Lower leg skin (tissue), 3 donors: ENCODE results near the gene RYR2.

Source experiments
- CTCF ChIP-seq, 3 donors: fragments of 450-650 bp; IDR thresholded peaks; one replicate each; pipeline ENCODE4 v1.5.1; 2016; ENCODE audit warnings: antibody characterized with exemption in 3 of 3, mild to moderate bottlenecking in 3 of 3, moderate library complexity in 2 of 3
- POLR2A ChIP-seq, 2 donors: fragments of 450-650 bp; IDR thresholded peaks; one replicate each; pipeline ENCODE4 v1.6.1; 2016 to 2017; ENCODE audit warnings: antibody characterized with exemption in 2 of 2, mild to moderate bottlenecking in 1 of 2, moderate library complexity in 1 of 2

- TF ChIP-seq CTCF (IDR thresholded peaks at IDR 0.05), result no peak
- TF ChIP-seq POLR2A (IDR thresholded peaks at IDR 0.05), result no peak
These were observed 548.4 kb downstream of the RYR2 start for GRCh38 chr1:237590386-237590785.
